Measurements from ENCODE around the gene FGF19. TPM values are rescaled to one million over a fixed set of nuclear protein-coding genes. Genes with fewer than 3 reads are reported as not detected.

Gene FGF19
- total RNA-seq, result not detected in 2 replicates

DNA sequence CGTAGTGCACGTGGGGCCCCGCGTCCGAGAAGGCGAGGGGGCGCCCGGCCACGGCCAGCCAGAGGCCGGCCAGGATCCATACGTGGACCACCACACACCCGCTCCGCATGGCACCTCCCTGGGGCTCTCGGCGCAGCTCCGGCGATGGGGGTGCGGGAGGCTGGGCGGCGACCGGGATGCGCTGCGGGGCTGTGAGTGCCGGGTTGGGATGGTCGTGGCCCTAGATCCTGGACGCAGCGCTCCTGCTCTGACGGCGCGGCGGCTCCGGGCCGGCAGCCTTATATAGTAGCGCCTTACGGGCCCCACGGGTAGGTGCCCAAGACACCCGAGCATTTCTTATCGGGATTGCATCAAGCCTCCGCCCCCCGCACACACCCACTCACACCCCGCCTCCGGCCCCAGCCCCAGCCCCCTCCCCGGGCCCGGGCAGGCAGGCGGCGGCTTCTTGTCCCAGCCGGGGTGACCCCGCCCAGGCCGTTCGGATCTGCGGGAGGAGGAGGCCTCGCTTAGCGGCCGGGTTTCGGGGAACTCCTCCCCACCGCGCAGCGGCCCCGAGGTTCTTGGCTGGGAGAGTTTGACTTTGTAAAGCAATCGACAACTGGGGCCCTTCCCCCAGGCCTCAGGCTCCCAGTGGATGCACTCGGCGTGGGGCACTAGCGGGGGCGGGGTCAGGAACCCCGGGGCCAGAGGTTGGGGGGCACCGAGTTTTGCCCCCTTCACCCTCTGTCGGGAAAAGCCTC lies at the start of gene FGF19:
Gene FGF19 (minus strand): TSS at position 255 of the 740 bp plus-strand sequence. CDS start 146 bp downstream, at position 109.

GRCh38 chr11:69674886-69675714 lies 28.7 kb downstream of the FGF19 start, which contains the start of gene LTO1:
LTO1 (minus strand) TSS chr11:69675353; CDS start chr11:69675239, 114 bp downstream.

Other genes with a start within 250 kb of the FGF19 start
- gene LINC01488, start 222.4 kb downstream of the FGF19 start, total RNA-seq, result not detected in 2 replicates
- 161 and 217 TPM in 2 replicates for gene CCND1, start 62.9 kb downstream of the FGF19 start, total RNA-seq
- gene LTO1, start 28.7 kb downstream of the FGF19 start, total RNA-seq, result 11.4 and 13.7 TPM in 2 replicates
- not detected in 2 replicates for gene FGF4, start 71.3 kb upstream of the FGF19 start, total RNA-seq
- not detected in 2 replicates for gene FGF3, start 115.4 kb upstream of the FGF19 start, total RNA-seq